ENCODE data around the gene ZNHIT6. TPM values are rescaled to one million over a fixed set of nuclear protein-coding genes. Genes with fewer than 3 reads are reported as not detected.

ZNHIT6 gene
- polyA plus RNA-seq, 3 donors: 1.7 to 3.2 (median 2.0) TPM

DNA sequence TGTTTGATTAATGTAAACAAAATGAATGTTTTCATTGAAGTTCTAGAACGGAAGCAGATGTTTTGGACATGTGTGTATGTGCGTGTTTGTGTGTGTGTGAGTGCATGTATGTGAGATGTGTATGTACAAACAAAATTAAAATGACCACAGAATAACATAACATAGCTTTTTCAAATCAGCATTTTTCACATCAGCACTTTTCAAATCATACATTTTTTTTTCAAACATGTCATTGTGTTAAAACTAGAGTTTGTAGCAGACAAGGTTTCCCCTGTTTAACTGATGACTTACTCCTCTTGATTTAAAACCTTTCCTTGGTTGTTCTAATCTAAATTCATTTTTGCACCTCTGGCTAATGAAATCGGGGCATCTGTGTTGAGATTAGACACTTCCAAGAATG lies 35.6 kb upstream of the ZNHIT6 start:
- Mint-ChIP-seq H3K36me3 (peaks cover 2 to 3% of the 10 kb centered on the region in 2 donors), H3K4me3 (no peak overlapping the region), H3K27me3 (ENCODE audit: low read depth in 3 of 3) (no peaks in the 10 kb centered on the region), H3K27ac (no peak overlapping the region), H3K9me3 (peaks cover 0 to 3% (median 0%) of the 10 kb centered on the region in 7 donors), H3K4me1 (no peaks in the 10 kb centered on the region)
- Histone ChIP-seq H3K79me2 (ENCODE audit: insufficient read depth, low read length) (no peaks in the 10 kb centered on the region), H4K20me1 (ENCODE audit: insufficient read depth, low read length) (no peaks in the 10 kb centered on the region), H3K27me3 (ENCODE audit: control insufficient read depth in 2 of 2, insufficient read depth in 2 of 2, low read length in 2 of 2) (no peaks in the 10 kb centered on the region), H3K4me2 (replicated peaks; ENCODE audit: extremely low read depth, low read length, poor library complexity, severe bottlenecking) (no peak overlapping the region), H3K27ac (ENCODE audit: low read depth in 1 of 2, low read length in 2 of 2) (no peak overlapping the region), H3K9me3 (replicated peaks in 1 of 2; ENCODE audit: control insufficient read depth in 1 of 2, insufficient read depth in 1 of 2, low read length in 2 of 2) (no peaks in the 10 kb centered on the region), H3K4me1 (ENCODE audit: control insufficient read depth in 1 of 2, insufficient read depth in 2 of 2, low read length in 2 of 2) (no peaks in the 10 kb centered on the region), H2AFZ (ENCODE audit: insufficient read depth, low read depth, low read length, poor library complexity, severe bottlenecking) (no peak overlapping the region), H3K4me3 (replicated peaks in 1 of 3; ENCODE audit: low read depth in 2 of 3, low read length in 3 of 3) (no peak overlapping the region), H3K36me3 (replicated peaks in 1 of 2; ENCODE audit: control insufficient read depth in 1 of 2, insufficient read depth in 2 of 2, low read length in 2 of 2) (no peaks in the 10 kb centered on the region), H3K9ac (ENCODE audit: insufficient read depth, low read length, poor library complexity, severe bottlenecking) (no peak overlapping the region)
- no CpG with 5 or more reads among the region's 3 CpGs for WGBS (ENCODE audit: insufficient coverage)
- intact Hi-C loops (cut with micrococcal nuclease): no loop called here
- DNase-seq: no peak
- TF ChIP-seq, protein P1, sequence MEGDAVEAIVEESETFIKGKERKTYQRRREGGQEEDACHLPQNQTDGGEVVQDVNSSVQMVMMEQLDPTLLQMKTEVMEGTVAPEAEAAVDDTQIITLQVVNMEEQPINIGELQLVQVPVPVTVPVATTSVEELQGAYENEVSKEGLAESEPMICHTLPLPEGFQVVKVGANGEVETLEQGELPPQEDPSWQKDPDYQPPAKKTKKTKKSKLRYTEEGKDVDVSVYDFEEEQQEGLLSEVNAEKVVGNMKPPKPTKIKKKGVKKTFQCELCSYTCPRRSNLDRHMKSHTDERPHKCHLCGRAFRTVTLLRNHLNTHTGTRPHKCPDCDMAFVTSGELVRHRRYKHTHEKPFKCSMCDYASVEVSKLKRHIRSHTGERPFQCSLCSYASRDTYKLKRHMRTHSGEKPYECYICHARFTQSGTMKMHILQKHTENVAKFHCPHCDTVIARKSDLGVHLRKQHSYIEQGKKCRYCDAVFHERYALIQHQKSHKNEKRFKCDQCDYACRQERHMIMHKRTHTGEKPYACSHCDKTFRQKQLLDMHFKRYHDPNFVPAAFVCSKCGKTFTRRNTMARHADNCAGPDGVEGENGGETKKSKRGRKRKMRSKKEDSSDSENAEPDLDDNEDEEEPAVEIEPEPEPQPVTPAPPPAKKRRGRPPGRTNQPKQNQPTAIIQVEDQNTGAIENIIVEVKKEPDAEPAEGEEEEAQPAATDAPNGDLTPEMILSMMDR (IDR thresholded peaks at IDR 0.05): no peak

DNA sequence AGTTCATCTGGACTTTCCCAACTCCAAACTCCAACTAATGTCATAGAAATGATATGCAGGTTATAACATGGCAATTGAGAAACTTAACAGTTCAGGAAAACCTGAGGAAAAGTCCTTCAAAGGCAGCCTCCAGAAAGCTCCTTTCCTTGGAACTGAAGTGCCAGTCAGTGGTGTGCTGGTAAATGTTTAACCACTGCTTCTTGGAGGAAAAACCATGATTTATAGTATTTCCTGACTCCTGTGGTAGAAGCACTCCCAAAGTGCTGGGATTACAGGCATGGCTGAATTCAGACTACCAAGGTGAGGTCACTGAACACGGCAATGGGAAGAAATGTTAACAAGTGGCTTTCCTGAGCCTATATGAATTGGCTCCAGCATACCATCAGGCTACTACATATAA lies 26.7 kb upstream of the ZNHIT6 start:
- H3K27ac ChIP-seq (ENCODE audit: low read depth in 1 of 2, low read length in 2 of 2): no peak overlapping the region
- TF ChIP-seq, protein P1 (IDR thresholded peaks at IDR 0.05): no peak
- no peak overlapping the region for H3K27ac Mint-ChIP-seq
- H3K27me3 ChIP-seq (ENCODE audit: control insufficient read depth in 2 of 2, insufficient read depth in 2 of 2, low read length in 2 of 2): no peaks in the 10 kb centered on the region
- no peaks in the 10 kb centered on the region for H3K27me3 Mint-ChIP-seq (ENCODE audit: low read depth in 3 of 3)
- H3K79me2 ChIP-seq (ENCODE audit: insufficient read depth, low read length): no peaks in the 10 kb centered on the region
- H3K9me3 Mint-ChIP-seq: peaks cover 0 to 4% (median 0%) of the 10 kb centered on the region in 7 donors
- no peak overlapping the region for H2AFZ ChIP-seq (ENCODE audit: insufficient read depth, low read depth, low read length, poor library complexity, severe bottlenecking)
- no peak overlapping the region for H3K4me3 Mint-ChIP-seq
- no peaks in the 10 kb centered on the region for H3K36me3 Mint-ChIP-seq
- H3K9me3 ChIP-seq (replicated peaks in 1 of 2; ENCODE audit: control insufficient read depth in 1 of 2, insufficient read depth in 1 of 2, low read length in 2 of 2): no peaks in the 10 kb centered on the region
- intact Hi-C loops (cut with micrococcal nuclease): no loop called here
- H3K36me3 ChIP-seq (replicated peaks in 1 of 2; ENCODE audit: control insufficient read depth in 1 of 2, insufficient read depth in 2 of 2, low read length in 2 of 2): no peaks in the 10 kb centered on the region
- H3K9ac ChIP-seq (ENCODE audit: insufficient read depth, low read length, poor library complexity, severe bottlenecking): no peak overlapping the region
- no CpG with 5 or more reads among the region's 1 CpG for WGBS (ENCODE audit: insufficient coverage)
- no peak overlapping the region for H3K4me3 ChIP-seq (replicated peaks in 1 of 3; ENCODE audit: low read depth in 2 of 3, low read length in 3 of 3)
- H4K20me1 ChIP-seq (ENCODE audit: insufficient read depth, low read length): no peaks in the 10 kb centered on the region
- H3K4me1 Mint-ChIP-seq: no peaks in the 10 kb centered on the region
- no peak overlapping the region for H3K4me2 ChIP-seq (replicated peaks; ENCODE audit: extremely low read depth, low read length, poor library complexity, severe bottlenecking)
- no peak for DNase-seq
- no peaks in the 10 kb centered on the region for H3K4me1 ChIP-seq (ENCODE audit: control insufficient read depth in 1 of 2, insufficient read depth in 2 of 2, low read length in 2 of 2)

Data from CD14-positive monocyte (primary cell).